ENCODE results near the gene SFTA2.

Gene SFTA2

DNA sequence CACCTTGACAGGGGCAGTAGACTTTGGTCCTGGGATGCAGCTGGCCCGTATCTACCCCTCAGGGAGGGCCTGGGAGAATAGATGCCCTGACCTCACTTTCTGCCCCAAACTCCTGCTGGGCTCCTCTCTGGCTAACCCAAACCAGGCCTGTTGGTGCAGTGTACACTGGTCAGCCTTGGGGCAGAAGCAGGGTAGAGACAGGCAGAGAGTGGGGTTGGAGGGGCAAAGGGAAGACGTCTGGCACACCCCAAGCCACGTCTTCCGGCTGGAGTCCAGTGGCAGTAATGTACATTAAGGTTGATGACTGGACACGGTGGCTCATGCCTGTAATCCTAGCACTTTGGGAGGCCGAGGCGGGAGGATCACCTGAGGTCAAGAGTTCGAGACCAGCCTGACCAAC lies 38.3 kb downstream of the SFTA2 start (continued):
- TF ChIP-seq PBX3 (CRISPR knock-in tag; IDR thresholded peaks at IDR 0.05), result no peak

GRCh38 chr6:30893001-30893591 lies 38.9 kb downstream of the SFTA2 start:
- Histone ChIP-seq H3K4me3 (ENCODE audit: low read depth, low read length) (no peak overlapping the region), H3K27ac (ENCODE audit: extremely low read depth, low read depth, low read length) (no peak overlapping the region), H3K36me3 (ENCODE audit: control insufficient read depth in 2 of 2, insufficient read depth in 1 of 2, low read length in 2 of 2) (peaks cover 18 to 89% of the 10 kb centered on the region in 2 experiments), H3K9me3 (ENCODE audit: control insufficient read depth, insufficient read depth, low read depth, low read length) (no peaks in the 10 kb centered on the region), H3K4me1 (ENCODE audit: control insufficient read depth, insufficient read depth, low read length) (peaks cover 6% of the 10 kb centered on the region)
- ChIA-PET CTCF (interaction anchor here (0.6 kb wide), 1 partner anchor 63 kb away, joined by 3 read pairs; no protein-coding TSS in a partner anchor), POLR2A (no interaction called here)
- TF ChIP-seq GLIS2 (tag by site-specific recombination; IDR thresholded peaks at IDR 0.05) (0 out of 2 replicates have a peak, but pooled peaks have one; percentile 14), ZNF530 (tag by site-specific recombination; IDR thresholded peaks at IDR 0.05; ENCODE audit: low read depth) (no peak), ZNF292 (tag by site-specific recombination; IDR thresholded peaks at IDR 0.05; ENCODE audit: borderline replicate concordance, low read depth) (no peak), CTCF (tag by site-specific recombination; IDR thresholded peaks at IDR 0.05) (peak; percentile 52), ZNF302 (tag by site-specific recombination; IDR thresholded peaks at IDR 0.05; ENCODE audit: low read depth) (no peak), ZNF571 (tag by site-specific recombination; IDR thresholded peaks at IDR 0.05) (no peak), ZNF280C (tag by site-specific recombination; IDR thresholded peaks at IDR 0.05) (no peak), ZNF114 (tag by site-specific recombination; IDR thresholded peaks at IDR 0.05) (no peak), ZNF501 (tag by site-specific recombination; IDR thresholded peaks at IDR 0.05) (no peak)
- TF ChIP-seq, protein P1, sequence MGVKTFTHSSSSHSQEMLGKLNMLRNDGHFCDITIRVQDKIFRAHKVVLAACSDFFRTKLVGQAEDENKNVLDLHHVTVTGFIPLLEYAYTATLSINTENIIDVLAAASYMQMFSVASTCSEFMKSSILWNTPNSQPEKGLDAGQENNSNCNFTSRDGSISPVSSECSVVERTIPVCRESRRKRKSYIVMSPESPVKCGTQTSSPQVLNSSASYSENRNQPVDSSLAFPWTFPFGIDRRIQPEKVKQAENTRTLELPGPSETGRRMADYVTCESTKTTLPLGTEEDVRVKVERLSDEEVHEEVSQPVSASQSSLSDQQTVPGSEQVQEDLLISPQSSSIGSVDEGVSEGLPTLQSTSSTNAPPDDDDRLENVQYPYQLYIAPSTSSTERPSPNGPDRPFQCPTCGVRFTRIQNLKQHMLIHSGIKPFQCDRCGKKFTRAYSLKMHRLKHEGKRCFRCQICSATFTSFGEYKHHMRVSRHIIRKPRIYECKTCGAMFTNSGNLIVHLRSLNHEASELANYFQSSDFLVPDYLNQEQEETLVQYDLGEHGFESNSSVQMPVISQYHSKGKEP (tag by site-specific recombination; IDR thresholded peaks at IDR 0.05), result no peak
- TF ChIP-seq, protein P2, sequence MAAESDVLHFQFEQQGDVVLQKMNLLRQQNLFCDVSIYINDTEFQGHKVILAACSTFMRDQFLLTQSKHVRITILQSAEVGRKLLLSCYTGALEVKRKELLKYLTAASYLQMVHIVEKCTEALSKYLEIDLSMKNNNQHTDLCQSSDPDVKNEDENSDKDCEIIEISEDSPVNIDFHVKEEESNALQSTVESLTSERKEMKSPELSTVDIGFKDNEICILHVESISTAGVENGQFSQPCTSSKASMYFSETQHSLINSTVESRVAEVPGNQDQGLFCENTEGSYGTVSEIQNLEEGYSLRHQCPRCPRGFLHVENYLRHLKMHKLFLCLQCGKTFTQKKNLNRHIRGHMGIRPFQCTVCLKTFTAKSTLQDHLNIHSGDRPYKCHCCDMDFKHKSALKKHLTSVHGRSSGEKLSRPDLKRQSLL (tag by site-specific recombination; IDR thresholded peaks at IDR 0.05), result no peak

GRCh38 chr6:30891816-30892538 lies 40.0 kb downstream of the SFTA2 start:
- Histone ChIP-seq H3K36me3 (ENCODE audit: control insufficient read depth in 2 of 2, insufficient read depth in 1 of 2, low read length in 2 of 2) (peaks cover 14 to 79% of the 10 kb centered on the region in 2 experiments), H3K4me3 (ENCODE audit: low read depth, low read length) (no peak overlapping the region), H3K4me1 (ENCODE audit: control insufficient read depth, insufficient read depth, low read length) (peaks cover 8% of the 10 kb centered on the region), H3K9me3 (ENCODE audit: control insufficient read depth, insufficient read depth, low read depth, low read length) (no peaks in the 10 kb centered on the region), H3K27ac (ENCODE audit: extremely low read depth, low read depth, low read length) (no peak overlapping the region)
- ChIA-PET CTCF (no interaction called here), POLR2A (interaction anchor here (0.6 kb wide), 1 partner anchor 129 kb away, joined by 3 read pairs; no protein-coding TSS in a partner anchor)
- TF ChIP-seq ZNF747 (tag by site-specific recombination; IDR thresholded peaks at IDR 0.05), result no peak
- TF ChIP-seq ZNF843 (tag by site-specific recombination; IDR thresholded peaks at IDR 0.05), result no peak
- no peak for TF ChIP-seq YY2 (tag by site-specific recombination; IDR thresholded peaks at IDR 0.05)
- no peak for TF ChIP-seq ZNF555 (tag by site-specific recombination; conservative IDR thresholded peaks at IDR 0.05)
- TF ChIP-seq ZNF501 (tag by site-specific recombination; IDR thresholded peaks at IDR 0.05), result no peak
- TF ChIP-seq ZNF768 (tag by site-specific recombination; IDR thresholded peaks at IDR 0.05), result no peak
- TF ChIP-seq ZNF221 (tag by site-specific recombination; IDR thresholded peaks at IDR 0.05; ENCODE audit: borderline replicate concordance), result no peak
- no peak for TF ChIP-seq ZNF623 (tag by site-specific recombination; IDR thresholded peaks at IDR 0.05)

Data from HEK293 (cell line).